Adrenal gland (tissue), 12 donors: ENCODE results near the gene LIMK1. TPM values are rescaled to one million over a fixed set of nuclear protein-coding genes. Genes with fewer than 3 reads are reported as not detected.
A peak's percentile ranks its signal among the peaks of the same experiment; 100 is the strongest.

Experiments used
- DNase-seq, 7 donors: peaks; one replicate each; pipeline ENCODE4 v3.0.0-alpha.2; 2019 to 2020
- H3K27ac ChIP-seq, 5 donors: fragments of 200-600 bp; sonication (generic) in 4 of 5; 1 replicate in 3 of 5; 2 replicates in 2 of 5; pipeline versions ENCODE4 v1.5.1 to v1.8.0; 2016 to 2020; ENCODE audit warnings: mild to moderate bottlenecking in 1 of 5
- H3K27me3 ChIP-seq: fragments of 200-600 bp; 2 replicates; pipeline ENCODE4 v1.8.0; 2021
- H3K36me3 ChIP-seq, 2 donors: fragments of 200-600 bp; replicated peaks in 1 of 2; 1 replicate in 1 of 2; 2 replicates in 1 of 2; pipeline versions ENCODE4 v1.5.1 to v1.8.0; 2018 to 2022
- H3K4me1 ChIP-seq, 2 donors: fragments of 200-600 bp; replicated peaks in 1 of 2; 1 replicate in 1 of 2; 2 replicates in 1 of 2; pipeline versions ENCODE4 v1.5.1 to v1.8.0; 2018 to 2021
- H3K4me3 ChIP-seq, 4 donors: fragments of 200-600 bp; sonication (generic) in 3 of 4; one replicate each; pipeline ENCODE4 v1.5.1; 2016 to 2018
- H3K9me3 ChIP-seq, 3 donors: fragments of 200-600 bp; sonication (generic) in 1 of 3; replicated peaks in 1 of 3; 1 replicate in 2 of 3; 2 replicates in 1 of 3; pipeline versions ENCODE4 v1.5.1 to v1.8.0; 2016 to 2021
- CTCF ChIP-seq, 6 experiments: fragments of 450-650 bp in 4 of 6; fragments of 200-600 bp in 2 of 6; sonication (generic) in 1 of 6; IDR thresholded peaks; 1 replicate in 5 of 6; 2 replicates in 1 of 6; pipeline versions ENCODE4 v1.5.1 to v1.8.0; 2016 to 2021; ENCODE audit warnings: antibody characterized with exemption in 6 of 6, mild to moderate bottlenecking in 2 of 6, moderate library complexity in 1 of 6
- POLR2A ChIP-seq, 2 donors: fragments of 450-650 bp; IDR thresholded peaks; one replicate each; pipeline ENCODE4 v1.6.1; 2017; ENCODE audit warnings: antibody characterized with exemption in 2 of 2, mild to moderate bottlenecking in 2 of 2, moderate library complexity in 1 of 2
- WGBS, 4 donors: extraction: QIAGEN DNeasy Blood & Tissue Kit in 2 of 4; methylation state at CpG; one replicate each; pipeline versions ENCODE4 v1.1.5 to v1.1.7; 2013 to 2017; 5-methylcytosine and 5-hydroxymethylcytosine counted together
- intact Hi-C, 2 donors: fragments of 100-400 bp; cut with DNase I; formaldehyde crosslinking; loops; one replicate each; pipeline versions ENCODE4 v1.14.1 to v1.15.0; 2022 to 2023
- polyA plus RNA-seq, 3 donors: library from polyadenylated mRNA; stranded (reverse); fragments of 200-250 nt in 2 of 3; fragments of 350-450 nt in 1 of 3; fragmentation: Illumina TruSeq in 1 of 3; extraction: RNeasy Lipid Tissue Mini Kit (QIAGEN cat#74804) in 1 of 3; gene quantifications; one replicate each; pipeline ENCODE4 v1.2.3, GENCODE V29; 2013 to 2014
- total RNA-seq, 9 donors: library from RNA; depleted of rRNA in 4 of 9; stranded (reverse); fragments of >200 nt in 4 of 9; fragments of 120-200 nt in 1 of 9; fragmentation: NEBNext Ultra II Directional in 1 of 9; extraction: Animal tissue kit (Norgen Biotek cat#: 25700) in 1 of 9; gene quantifications; one replicate each; pipeline versions ENCODE4 v1.1.0 to v1.2.4, GENCODE V29; 2013 to 2023
- donor health status: healthy with polysubstance abuse.
- donor health status: Bipolar disorder and iron deficiency.
- donor health status: DM: yes; HTN: yes; CAD: no.
- donor health status: DM: no; HTN: no; CAD: no.
- donor health status: DM: no; HTN: no; CAD: no.
- donor health status: DM: yes; HTN: yes; CAD: no.

Gene LIMK1
- total and polyA plus RNA-seq, 12 donors, result 7.2 to 32.1 (median 19.8) TPM

- H3K27ac ChIP-seq, result no peak overlapping the region
- WGBS, 4 donors, result 72 to 93% (median 82%) methylated on average over 2 to 3 of the region's 3 CpGs
These were observed 17.0 kb upstream of the LIMK1 start for GRCh38 chr7:74066626-74067025.

DNA sequence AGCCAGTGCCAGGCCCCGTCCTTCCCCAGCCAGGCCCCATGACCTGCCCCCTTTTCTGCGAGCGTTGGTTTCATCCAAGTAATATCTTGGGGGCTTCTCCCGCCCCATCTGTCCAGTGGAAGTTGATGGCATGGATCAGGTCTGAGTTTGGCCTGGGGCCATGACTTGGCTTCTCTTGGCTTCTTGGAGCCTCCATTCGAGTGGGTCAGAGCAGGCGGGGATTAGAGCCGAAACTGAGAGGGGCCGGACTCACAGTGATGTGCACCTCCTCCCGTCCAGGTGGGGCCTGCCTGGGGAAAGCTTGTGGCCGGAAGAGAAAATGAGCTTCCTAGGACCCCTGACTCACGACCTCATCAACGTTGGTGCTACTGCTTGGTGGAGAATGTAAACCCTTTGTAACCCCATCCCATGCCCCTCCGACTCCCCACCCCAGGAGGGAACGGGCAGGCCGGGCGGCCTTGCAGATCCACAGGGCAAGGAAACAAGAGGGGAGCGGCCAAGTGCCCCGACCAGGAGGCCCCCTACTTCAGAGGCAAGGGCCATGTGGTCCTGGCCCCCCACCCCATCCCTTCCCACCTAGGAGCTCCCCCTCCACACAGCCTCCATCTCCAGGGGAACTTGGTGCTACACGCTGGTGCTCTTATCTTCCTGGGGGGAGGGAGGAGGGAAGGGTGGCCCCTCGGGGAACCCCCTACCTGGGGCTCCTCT lies 15.1 kb upstream of the LIMK1 start:
- Histone ChIP-seq H3K4me3 (no peak overlapping the region), H3K36me3 (no peaks in the 10 kb centered on the region), H3K4me1 (no peaks in the 10 kb centered on the region), H3K9me3 (no peaks in the 10 kb centered on the region), H3K27me3 (no peaks in the 10 kb centered on the region), H3K27ac (no peak overlapping the region)
- intact Hi-C loops, result loop anchor here (5.0 to 10.0 kb wide), 4 partner anchors 116 to 329 kb away; no protein-coding TSS in a partner anchor
- DNase-seq, result no peak
- no peak for TF ChIP-seq CTCF (IDR thresholded peaks at IDR 0.05)
- TF ChIP-seq POLR2A (IDR thresholded peaks at IDR 0.05), result no peak
- WGBS, 4 donors, result 81 to 86% (median 86%) methylated on average over 9 to 20 of the region's 20 CpGs; no CpG with 5 or more reads in 1 of the 4 donors

More at GRCh38 chr7:74066626-74067025, 17.0 kb upstream of the LIMK1 start:
- no peak for TF ChIP-seq POLR2A (IDR thresholded peaks at IDR 0.05)
- Histone ChIP-seq H3K9me3 (no peaks in the 10 kb centered on the region), H3K4me1 (peaks cover 4 to 11% of the 10 kb centered on the region in 2 donors), H3K27me3 (no peaks in the 10 kb centered on the region), H3K36me3 (no peaks in the 10 kb centered on the region), H3K4me3 (no peak overlapping the region)
- DNase-seq, result no peak
- intact Hi-C loops, result loop anchor here (5.0 to 10.0 kb wide), 4 partner anchors 118 to 331 kb away; no protein-coding TSS in a partner anchor

GRCh38 chr7:74069086-74069541 lies 14.5 kb upstream of the LIMK1 start:
- Histone ChIP-seq H3K36me3 (no peaks in the 10 kb centered on the region), H3K9me3 (no peaks in the 10 kb centered on the region), H3K4me1 (no peaks in the 10 kb centered on the region), H3K27me3 (no peaks in the 10 kb centered on the region), H3K27ac (no peak overlapping the region), H3K4me3 (no peak overlapping the region)
- TF ChIP-seq CTCF (IDR thresholded peaks at IDR 0.05) (no peak), POLR2A (IDR thresholded peaks at IDR 0.05) (no peak)
- 84 to 92% (median 87%) methylated on average over 15 to 16 of the region's 16 CpGs for WGBS, 4 donors
- intact Hi-C loops, result loop anchor here (5.0 to 10.0 kb wide), 4 partner anchors 116 to 328 kb away; no protein-coding TSS in a partner anchor
- peak in 1 of 7 donors; percentile 26 for DNase-seq

GRCh38 chr7:74069790-74070618 lies 13.6 kb upstream of the LIMK1 start:
- Histone ChIP-seq H3K4me1 (no peaks in the 10 kb centered on the region), H3K9me3 (no peaks in the 10 kb centered on the region), H3K4me3 (no peak overlapping the region), H3K36me3 (no peaks in the 10 kb centered on the region), H3K27ac (no peak overlapping the region), H3K27me3 (no peaks in the 10 kb centered on the region)
- WGBS, 4 donors, result 80 to 87% (median 83%) methylated on average over 11 of the region's 11 CpGs
- no peak for TF ChIP-seq POLR2A (IDR thresholded peaks at IDR 0.05)
- no peak for TF ChIP-seq CTCF (IDR thresholded peaks at IDR 0.05)
- no peak for DNase-seq
- intact Hi-C loops, result loop anchor here (5.0 to 10.0 kb wide), 6 partner anchors 115 to 332 kb away; no protein-coding TSS in a partner anchor
